22Rv1 (cell line): ENCODE measurements around the gene SRGAP1.
A peak's percentile ranks its signal among the peaks of the same experiment; 100 is the strongest.

ENCODE experiments used
- H3K27ac ChIP-seq: fragments of 450-650 bp; 2 replicates; pipeline ENCODE4 v1.5.1; 2017
- ZFX ChIP-seq: fragments of 450-650 bp; IDR thresholded peaks from 2 replicates; pipeline ENCODE4 v1.6.1; 2017; ENCODE audit warnings: antibody characterized with exemption, borderline replicate concordance
- TF ChIP-seq, protein P1 (sequence below): fragments of 450-650 bp; IDR thresholded peaks from 2 replicates; pipeline ENCODE4 v1.5.1; 2017; ENCODE audit warnings: mild to moderate bottlenecking

The SRGAP1 gene

DNA sequence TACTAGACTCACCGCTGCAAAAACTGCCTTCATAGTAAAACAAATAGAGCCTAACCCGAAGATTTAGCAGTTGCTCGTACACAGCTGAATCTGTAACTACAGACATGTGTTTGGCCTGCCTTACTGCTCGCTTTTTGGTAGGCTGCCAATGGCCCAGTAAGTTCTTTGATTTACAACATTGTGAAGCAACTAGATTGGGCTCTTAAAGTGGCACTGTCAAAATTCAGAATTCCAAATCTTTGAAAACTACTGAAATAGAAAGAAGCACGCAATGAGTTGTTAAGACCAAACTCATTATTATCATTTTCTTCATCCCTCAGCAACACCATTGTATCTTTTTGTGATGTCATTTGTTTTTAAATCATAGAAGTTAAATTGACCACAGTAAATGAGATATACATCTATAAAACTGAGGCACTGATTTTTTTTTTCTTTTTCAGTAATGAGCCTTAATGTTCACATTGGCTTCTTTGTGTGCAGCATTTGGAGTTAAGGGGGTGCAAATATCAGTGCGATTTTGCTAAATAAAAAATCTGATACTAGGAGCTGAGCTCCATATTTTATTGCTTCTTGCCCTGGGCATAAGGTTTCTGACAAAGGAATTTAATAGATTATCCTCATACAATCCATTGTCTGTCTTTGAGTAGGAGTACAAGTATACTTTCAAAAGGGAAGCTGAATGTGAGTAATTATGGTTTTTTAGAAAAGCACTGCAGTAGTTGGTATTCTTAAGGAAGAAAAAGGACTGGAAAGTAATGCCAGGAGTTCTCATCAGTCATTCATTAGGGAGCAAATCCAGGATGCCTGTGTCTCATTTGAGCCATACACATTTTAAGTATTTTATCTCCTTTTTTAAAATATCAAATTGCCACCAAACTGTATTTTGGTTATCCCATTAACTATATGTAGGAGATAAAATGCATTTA, 239.0 kb downstream of the SRGAP1 start:
- H3K27ac ChIP-seq, result peak overlapping the region; percentile 97
- TF ChIP-seq ZFX, result no peak
- TF ChIP-seq, protein P1, sequence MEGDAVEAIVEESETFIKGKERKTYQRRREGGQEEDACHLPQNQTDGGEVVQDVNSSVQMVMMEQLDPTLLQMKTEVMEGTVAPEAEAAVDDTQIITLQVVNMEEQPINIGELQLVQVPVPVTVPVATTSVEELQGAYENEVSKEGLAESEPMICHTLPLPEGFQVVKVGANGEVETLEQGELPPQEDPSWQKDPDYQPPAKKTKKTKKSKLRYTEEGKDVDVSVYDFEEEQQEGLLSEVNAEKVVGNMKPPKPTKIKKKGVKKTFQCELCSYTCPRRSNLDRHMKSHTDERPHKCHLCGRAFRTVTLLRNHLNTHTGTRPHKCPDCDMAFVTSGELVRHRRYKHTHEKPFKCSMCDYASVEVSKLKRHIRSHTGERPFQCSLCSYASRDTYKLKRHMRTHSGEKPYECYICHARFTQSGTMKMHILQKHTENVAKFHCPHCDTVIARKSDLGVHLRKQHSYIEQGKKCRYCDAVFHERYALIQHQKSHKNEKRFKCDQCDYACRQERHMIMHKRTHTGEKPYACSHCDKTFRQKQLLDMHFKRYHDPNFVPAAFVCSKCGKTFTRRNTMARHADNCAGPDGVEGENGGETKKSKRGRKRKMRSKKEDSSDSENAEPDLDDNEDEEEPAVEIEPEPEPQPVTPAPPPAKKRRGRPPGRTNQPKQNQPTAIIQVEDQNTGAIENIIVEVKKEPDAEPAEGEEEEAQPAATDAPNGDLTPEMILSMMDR, result no peak

DNA sequence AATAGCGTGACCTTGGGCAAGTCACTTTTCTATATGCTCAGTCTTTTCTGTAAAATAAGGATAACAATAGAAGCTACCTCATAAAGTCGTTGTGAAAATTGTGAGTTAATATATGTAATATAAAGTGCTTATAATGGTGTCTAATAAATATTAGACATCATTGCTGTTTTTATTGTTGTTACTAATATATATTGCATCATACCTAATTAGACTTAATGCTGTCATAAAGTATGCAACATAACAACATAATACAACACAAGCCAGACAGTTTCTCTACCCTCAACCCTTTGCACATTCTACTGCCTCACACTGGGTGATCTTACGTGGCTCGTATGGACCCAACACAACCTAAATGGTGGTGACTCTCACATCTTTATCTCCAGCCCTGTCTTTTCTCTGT, 240.7 kb downstream of the SRGAP1 start:
- no peak overlapping the region for H3K27ac ChIP-seq
- TF ChIP-seq, protein P1, result no peak
- no peak for TF ChIP-seq ZFX

DNA sequence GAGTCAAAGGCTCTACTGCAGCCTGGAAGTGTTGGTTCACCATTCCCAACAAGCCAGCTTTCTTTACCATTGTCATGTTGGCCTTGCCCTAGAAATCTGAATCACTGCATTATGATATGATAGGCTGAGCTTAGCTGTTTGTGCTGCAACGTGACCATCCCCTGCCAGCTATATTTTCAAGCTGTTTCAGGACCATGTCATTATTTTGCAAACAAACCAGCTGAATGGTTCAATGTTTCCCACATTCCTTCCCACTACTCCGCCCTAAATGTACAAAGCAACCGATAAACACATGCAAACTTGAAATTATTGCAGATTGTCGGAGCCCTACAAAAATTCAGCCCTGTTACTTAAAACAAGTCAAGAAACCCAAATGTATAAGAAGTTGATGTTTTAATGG, 241.5 kb downstream of the SRGAP1 start:
- no peak for TF ChIP-seq ZFX
- TF ChIP-seq, protein P1, result no peak
- no peak overlapping the region for H3K27ac ChIP-seq

DNA sequence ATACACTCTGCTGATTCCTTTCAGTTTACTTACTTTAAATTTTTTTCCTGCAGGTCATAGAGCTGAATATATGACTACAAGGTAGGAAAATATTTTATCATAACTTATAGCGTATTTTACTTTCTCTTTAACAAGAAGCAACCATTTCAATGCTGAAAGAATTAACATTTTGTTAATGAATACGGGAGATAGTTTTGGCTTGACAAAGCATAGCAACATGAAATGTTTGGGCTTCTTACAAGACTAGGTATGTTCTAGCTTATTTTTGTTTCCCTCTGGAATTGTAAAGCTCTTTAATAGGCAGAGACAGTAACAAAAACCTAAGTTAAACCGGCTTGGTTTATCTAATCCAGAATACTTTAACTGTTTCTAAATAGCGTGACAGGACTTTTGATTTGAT, 242.4 kb downstream of the SRGAP1 start:
- no peak overlapping the region for H3K27ac ChIP-seq
- TF ChIP-seq, protein P1, result no peak
- no peak for TF ChIP-seq ZFX

DNA sequence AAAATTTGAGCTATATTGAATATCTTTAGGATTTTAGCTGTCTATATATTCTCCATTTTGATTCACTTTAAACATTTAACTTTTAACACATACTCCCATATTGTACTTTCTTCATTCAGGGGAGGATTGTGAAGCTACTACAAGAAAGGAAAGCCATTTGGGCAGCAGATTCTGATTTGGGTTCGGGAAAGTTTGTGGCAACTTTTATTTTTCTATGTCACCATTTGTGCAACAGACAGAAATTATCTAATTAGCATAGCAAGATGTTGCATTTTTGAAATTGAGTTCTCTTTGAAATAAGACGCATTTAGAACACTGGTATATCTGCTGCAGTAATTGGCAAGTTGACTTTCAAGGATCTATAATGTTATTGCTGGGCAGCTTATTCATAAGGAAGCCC, 243.3 kb downstream of the SRGAP1 start:
- TF ChIP-seq, protein P1, result no peak
- TF ChIP-seq ZFX, result no peak
- H3K27ac ChIP-seq, result peak overlapping the region; percentile 3; the same call in 1 of the 2 replicates

DNA sequence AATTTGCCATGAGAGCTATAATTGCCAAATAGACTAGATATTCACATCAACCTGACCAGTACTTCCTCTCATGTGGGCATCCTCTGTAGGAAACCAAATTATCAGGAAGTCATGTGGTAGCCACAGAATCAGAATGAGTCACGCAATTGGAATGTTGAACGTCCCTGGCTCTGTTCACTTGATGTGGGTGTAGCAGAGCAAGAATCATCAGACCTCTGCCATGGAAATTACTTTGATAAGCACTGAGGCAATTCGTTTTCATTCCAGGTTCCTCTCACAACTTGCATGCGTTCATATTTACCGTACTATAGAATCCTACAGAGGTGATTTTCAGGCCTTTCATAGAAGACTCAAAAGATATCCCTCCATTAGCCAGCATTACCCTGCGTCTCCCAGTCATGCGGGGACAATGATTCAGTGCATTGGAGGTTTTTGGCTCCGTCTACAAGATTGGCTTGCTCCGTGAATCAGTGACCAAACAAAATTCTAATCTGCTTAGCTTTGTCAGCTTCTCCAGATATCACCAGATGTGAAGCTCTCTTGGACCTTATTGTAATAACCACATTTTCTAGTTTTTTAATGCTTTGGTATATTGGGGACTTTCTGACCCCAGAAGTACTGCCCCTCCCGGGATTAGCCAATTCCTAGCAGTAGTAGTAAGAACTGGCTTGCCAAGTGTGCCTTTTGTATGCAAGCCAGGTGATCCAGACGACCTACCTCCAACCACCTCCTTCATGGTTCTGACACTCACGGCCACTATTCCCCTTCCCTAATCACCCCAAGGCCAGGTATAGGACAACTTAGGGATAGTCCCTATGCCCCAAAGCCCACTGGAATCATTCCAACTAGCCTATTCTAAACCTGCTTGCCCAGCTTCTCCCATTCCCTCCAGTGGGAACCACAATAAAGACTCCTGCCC, 244.2 kb downstream of the SRGAP1 start:
- TF ChIP-seq ZFX, result no peak
- TF ChIP-seq, protein P1, result no peak
- H3K27ac ChIP-seq, result peak overlapping the region; percentile 3; the same call in 1 of the 2 replicates

DNA sequence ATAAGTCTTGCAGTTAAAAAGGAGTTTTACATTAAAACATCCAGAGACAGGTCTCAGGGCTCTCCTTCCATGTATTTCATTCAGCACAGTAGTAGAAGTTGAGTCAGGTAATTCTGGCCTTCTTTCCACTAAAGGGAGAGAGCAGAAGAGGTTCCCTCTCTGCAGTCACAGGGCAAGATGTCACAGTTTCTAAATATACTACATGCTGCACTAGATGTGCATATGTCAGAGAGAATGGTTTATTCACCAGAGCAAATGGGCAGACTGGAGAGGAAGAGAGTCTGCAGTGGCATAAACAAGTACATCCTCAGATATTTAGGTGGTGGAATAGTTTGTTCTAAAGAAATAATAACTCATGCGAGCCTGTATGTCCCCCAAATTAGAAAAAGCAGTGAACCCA, 245.5 kb downstream of the SRGAP1 start:
- no peak overlapping the region for H3K27ac ChIP-seq
- TF ChIP-seq, protein P1, result no peak
- no peak for TF ChIP-seq ZFX
